Glutamatergic neuron (in vitro differentiated cells): Measurements from ENCODE around the gene EIF1B. TPM values are rescaled to one million over a fixed set of nuclear protein-coding genes. Genes with fewer than 3 reads are reported as not detected.

Source experiments
- DNase-seq: peaks from one replicate; pipeline ENCODE4 v3.0.0; 2022
- H3K27ac Mint-ChIP-seq: one replicate; pipeline ENCODE4 v1.8.0; 2020; ENCODE audit warnings: mild to moderate bottlenecking, mixed read lengths, inconsistent platforms; ENCODE audit not compliant: unreplicated experiment
- H3K27me3 Mint-ChIP-seq: one replicate; pipeline ENCODE4 v1.8.0; 2020; ENCODE audit warnings: mild to moderate bottlenecking, moderate library complexity, mixed read lengths, inconsistent platforms; ENCODE audit not compliant: unreplicated experiment
- H3K36me3 Mint-ChIP-seq: one replicate; pipeline ENCODE4 v1.8.0; 2020; ENCODE audit warnings: mild to moderate bottlenecking, mixed read lengths, inconsistent platforms; ENCODE audit not compliant: unreplicated experiment
- H3K4me1 Mint-ChIP-seq: one replicate; pipeline ENCODE4 v1.8.0; 2020; ENCODE audit warnings: mild to moderate bottlenecking, low read depth, mixed read lengths, inconsistent platforms; ENCODE audit not compliant: unreplicated experiment
- H3K4me3 Mint-ChIP-seq: one replicate; pipeline ENCODE4 v1.8.0; 2020; ENCODE audit warnings: mild to moderate bottlenecking, mixed read lengths, inconsistent platforms; ENCODE audit not compliant: unreplicated experiment
- H3K9me3 Mint-ChIP-seq: one replicate; pipeline ENCODE4 v1.8.0; 2020; ENCODE audit warnings: mild to moderate bottlenecking, moderate library complexity, mixed read lengths, inconsistent platforms; ENCODE audit not compliant: unreplicated experiment
- CTCF ChIP-seq: fragments of 200-600 bp; sonication (generic); IDR thresholded peaks from one replicate; pipeline ENCODE4 v1.5.0; 2021; ENCODE audit not compliant: partially characterized antibody, unreplicated experiment
- total RNA-seq: library from RNA; stranded (reverse); fragmentation: NEBNext Ultra II Directional; extraction: Animal tissue kit (Norgen Biotek cat#: 25700); gene quantifications from one replicate; pipeline ENCODE4 v1.2.1, GENCODE V29; 2021; ENCODE audit not compliant: unreplicated experiment

EIF1B gene
- total RNA-seq, 1 donor from 2014 or later: 130 TPM

GRCh38 chr3:40290396-40290795 is 19.1 kb upstream of the EIF1B start:
- Mint-ChIP-seq H3K9me3 (no peaks in the 10 kb centered on the region), H3K27me3 (peaks cover 3% of the 10 kb centered on the region), H3K36me3 (no peaks in the 10 kb centered on the region), H3K4me3 (no peak overlapping the region), H3K27ac (no peak overlapping the region), H3K4me1 (no peaks in the 10 kb centered on the region)
- no peak for TF ChIP-seq CTCF
- DNase-seq: no peak

GRCh38 chr3:40291471-40291870 is 18.0 kb upstream of the EIF1B start:
- H3K4me3 Mint-ChIP-seq: no peak overlapping the region
- no peaks in the 10 kb centered on the region for H3K36me3 Mint-ChIP-seq
- TF ChIP-seq CTCF: no peak
- DNase-seq: no peak
- no peaks in the 10 kb centered on the region for H3K9me3 Mint-ChIP-seq
- H3K27ac Mint-ChIP-seq: no peak overlapping the region
- peaks cover 3% of the 10 kb centered on the region for H3K27me3 Mint-ChIP-seq
- no peaks in the 10 kb centered on the region for H3K4me1 Mint-ChIP-seq

- H3K27me3 Mint-ChIP-seq: peaks cover 3% of the 10 kb centered on the region
- no peaks in the 10 kb centered on the region for H3K4me1 Mint-ChIP-seq
- H3K36me3 Mint-ChIP-seq: no peaks in the 10 kb centered on the region
Measured at GRCh38 chr3:40292637-40293349, 16.7 kb upstream of the EIF1B start.

DNA sequence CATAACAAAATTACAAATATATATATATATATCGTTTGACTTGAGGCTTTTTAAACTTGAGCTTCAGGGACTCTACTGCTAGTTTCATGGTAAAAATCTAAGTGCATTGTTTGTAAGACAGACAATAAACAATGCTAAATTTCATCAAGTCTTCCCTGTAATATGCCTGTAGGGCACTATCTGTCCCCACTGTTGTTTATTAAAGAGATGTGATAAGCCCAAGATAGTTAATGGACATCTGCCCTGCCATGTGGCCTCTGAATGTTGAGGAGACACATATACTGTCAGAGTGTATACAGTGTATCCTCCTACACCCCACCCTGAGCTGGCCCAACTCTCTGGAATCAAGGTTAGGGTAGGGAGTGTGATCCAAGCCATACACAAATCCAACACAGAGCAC is 15.1 kb upstream of the EIF1B start:
- Mint-ChIP-seq H3K27ac (no peak overlapping the region), H3K4me1 (no peaks in the 10 kb centered on the region), H3K27me3 (peaks cover 3% of the 10 kb centered on the region), H3K9me3 (no peaks in the 10 kb centered on the region), H3K36me3 (no peaks in the 10 kb centered on the region), H3K4me3 (no peak overlapping the region)
- DNase-seq: no peak
- no peak for TF ChIP-seq CTCF

More at GRCh38 chr3:40292637-40293349, 16.7 kb upstream of the EIF1B start:
- no peak overlapping the region for H3K27ac Mint-ChIP-seq
- no peaks in the 10 kb centered on the region for H3K9me3 Mint-ChIP-seq
- no peak for DNase-seq
- TF ChIP-seq CTCF: no peak
- H3K4me3 Mint-ChIP-seq: no peak overlapping the region

DNA sequence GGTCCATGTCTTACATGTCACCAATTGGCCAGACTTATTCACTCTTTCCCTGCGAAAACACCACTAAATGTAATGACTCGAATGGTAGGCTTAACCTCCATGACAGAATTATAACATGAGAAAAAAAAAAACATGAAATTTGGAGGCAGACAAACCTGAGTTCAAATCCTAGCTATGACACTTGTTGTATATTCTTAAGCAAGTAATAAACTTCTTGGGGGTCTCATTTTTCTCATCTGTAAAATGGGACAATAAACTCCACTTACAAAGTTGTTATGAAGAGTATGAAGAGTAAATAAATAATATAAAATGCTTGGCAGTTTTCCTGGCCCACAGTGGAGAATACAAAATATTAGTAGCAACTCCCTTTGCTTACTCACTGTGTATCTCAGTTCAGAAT is 11.4 kb upstream of the EIF1B start:
- Mint-ChIP-seq H3K9me3 (no peaks in the 10 kb centered on the region), H3K36me3 (no peaks in the 10 kb centered on the region), H3K4me3 (no peak overlapping the region), H3K4me1 (no peaks in the 10 kb centered on the region), H3K27ac (no peak overlapping the region), H3K27me3 (no peaks in the 10 kb centered on the region)
- no peak for DNase-seq
- no peak for TF ChIP-seq CTCF
